Spleen (tissue), 11 donors: ENCODE measurements around the gene PRKCD. TPM values are rescaled to one million over a fixed set of nuclear protein-coding genes. Genes with fewer than 3 reads are reported as not detected.

Source experiments
- DNase-seq: peaks from one replicate; pipeline ENCODE4 v3.0.0-alpha.2; 2020
- H3K27ac ChIP-seq, 8 donors: fragments of 200-600 bp; sonication (generic) in 7 of 8; 1 replicate in 4 of 8; 2 replicates in 4 of 8; pipeline versions ENCODE4 v1.5.0 to v1.8.0; 2016 to 2021; ENCODE audit warnings: inconsistent platforms in 4 of 8, mild to moderate bottlenecking in 4 of 8, moderate library complexity in 1 of 8
- H3K27me3 ChIP-seq, 7 donors: fragments of 200-600 bp; sonication (generic) in 6 of 7; replicated peaks in 1 of 7; 1 replicate in 4 of 7; 2 replicates in 3 of 7; pipeline versions ENCODE4 v1.5.0 to v1.8.0; 2016 to 2021; ENCODE audit warnings: inconsistent platforms in 3 of 7, mild to moderate bottlenecking in 1 of 7
- H3K36me3 ChIP-seq, 6 donors: fragments of 200-600 bp; sonication (generic) in 5 of 6; 1 replicate in 4 of 6; 2 replicates in 2 of 6; pipeline versions ENCODE4 v1.5.0 to v1.8.0; 2016 to 2021; ENCODE audit warnings: inconsistent platforms in 2 of 6
- H3K4me1 ChIP-seq, 6 donors: fragments of 200-600 bp; sonication (generic) in 5 of 6; 1 replicate in 3 of 6; 2 replicates in 3 of 6; pipeline versions ENCODE4 v1.5.0 to v1.8.0; 2016 to 2021; ENCODE audit warnings: inconsistent platforms in 3 of 6
- H3K4me3 ChIP-seq, 8 donors: fragments of 200-600 bp; sonication (generic) in 7 of 8; 1 replicate in 4 of 8; 2 replicates in 4 of 8; pipeline versions ENCODE4 v1.5.0 to v1.8.0; 2016 to 2021; ENCODE audit warnings: inconsistent platforms in 4 of 8, mild to moderate bottlenecking in 4 of 8, moderate library complexity in 2 of 8
- H3K9me3 ChIP-seq, 8 donors: fragments of 200-600 bp; sonication (generic) in 7 of 8; 1 replicate in 4 of 8; 2 replicates in 4 of 8; pipeline versions ENCODE4 v1.5.0 to v1.8.0; 2016 to 2021; ENCODE audit warnings: inconsistent platforms in 4 of 8
- POLR2A ChIP-seq, 3 donors: fragments of 450-650 bp; IDR thresholded peaks; one replicate each; pipeline ENCODE4 v1.5.1; 2017; ENCODE audit warnings: antibody characterized with exemption in 3 of 3, mild to moderate bottlenecking in 1 of 3
- POLR2AphosphoS5 ChIP-seq, 3 donors: sonication (generic); formaldehyde crosslinking; IDR thresholded peaks; one replicate each; pipeline ENCODE4 v1.5.1; 2017; ENCODE audit warnings: antibody characterized with exemption in 3 of 3
- WGBS, 5 donors: extraction: QIAGEN DNeasy Blood & Tissue Kit in 3 of 5; methylation state at CpG; one replicate each; pipeline versions ENCODE4 v1.1.5 to v1.1.7; 2013 to 2018; 5-methylcytosine and 5-hydroxymethylcytosine counted together
- intact Hi-C: fragments of 100-400 bp; cut with DNase I; formaldehyde crosslinking; loops from one replicate; pipeline ENCODE4 v1.15.0; 2023; ENCODE audit warnings: low total_unique reads
- polyA plus RNA-seq, 3 donors: library from polyadenylated mRNA; stranded (reverse); fragments of 200-250 nt; gene quantifications; one replicate each; pipeline ENCODE4 v1.2.1, GENCODE V29; 2013
- total RNA-seq, 7 donors: library from RNA; depleted of rRNA in 3 of 7; stranded (reverse); fragments of >200 nt in 3 of 7; fragmentation: NEBNext Ultra II Directional in 4 of 7; extraction: Animal tissue kit (Norgen Biotek cat#: 25700) in 4 of 7; gene quantifications; one replicate each; pipeline versions ENCODE4 v1.1.0 to v1.2.1, GENCODE V29; 2016 to 2021
- TF ChIP-seq, protein P1 (sequence below), 11 experiments: fragments of 200-600 bp in 7 of 11; fragments of 450-650 bp in 4 of 11; sonication (generic) in 4 of 11; IDR thresholded peaks in 8 of 11; conservative IDR thresholded peaks in 3 of 11; 1 replicate in 7 of 11; 2 replicates in 4 of 11; pipeline versions ENCODE4 v1.4.0 to v1.8.0; 2016 to 2021; ENCODE audit warnings: antibody characterized with exemption in 11 of 11, inconsistent platforms in 4 of 11, mild to moderate bottlenecking in 1 of 11
- donor health status: healthy with polysubstance abuse.
- donor health status: DM: no; HTN: no; CAD: no; lungs with moderate emphysema.
- donor health status: DM: no; HTN: no; CAD: no.
- donor health status: Bipolar disorder and iron deficiency.
- donor health status: healthy.
- donor health status: DM: no; HTN: no; CAD: no.
- donor health status: DM: yes; HTN: yes; CAD: no.

The PRKCD gene
- total and polyA plus RNA-seq, 10 donors, result 22.2 to 100 (median 48.5) TPM

- Histone ChIP-seq H3K4me1 (peaks cover 0 to 47% (median 10%) of the 10 kb centered on the region in 6 donors), H3K27ac (peak overlapping the region in 3 of 8 donors; percentile 62 to 85 (median 74)), H3K36me3 (no peaks in the 10 kb centered on the region), H3K27me3 (no peaks in the 10 kb centered on the region), H3K4me3 (peak overlapping the region in 1 of 8 donors; percentile 6), H3K9me3 (no peaks in the 10 kb centered on the region)
- intact Hi-C loops, result no loop called here
- 44 to 70% (median 55%) methylated on average over 6 of the region's 6 CpGs for WGBS, 5 donors
- DNase-seq, result no peak
- no peak for TF ChIP-seq POLR2AphosphoS5 (IDR thresholded peaks at IDR 0.05)
Observed at GRCh38 chr3:53139906-53140846, 20.8 kb upstream of the PRKCD start.

DNA sequence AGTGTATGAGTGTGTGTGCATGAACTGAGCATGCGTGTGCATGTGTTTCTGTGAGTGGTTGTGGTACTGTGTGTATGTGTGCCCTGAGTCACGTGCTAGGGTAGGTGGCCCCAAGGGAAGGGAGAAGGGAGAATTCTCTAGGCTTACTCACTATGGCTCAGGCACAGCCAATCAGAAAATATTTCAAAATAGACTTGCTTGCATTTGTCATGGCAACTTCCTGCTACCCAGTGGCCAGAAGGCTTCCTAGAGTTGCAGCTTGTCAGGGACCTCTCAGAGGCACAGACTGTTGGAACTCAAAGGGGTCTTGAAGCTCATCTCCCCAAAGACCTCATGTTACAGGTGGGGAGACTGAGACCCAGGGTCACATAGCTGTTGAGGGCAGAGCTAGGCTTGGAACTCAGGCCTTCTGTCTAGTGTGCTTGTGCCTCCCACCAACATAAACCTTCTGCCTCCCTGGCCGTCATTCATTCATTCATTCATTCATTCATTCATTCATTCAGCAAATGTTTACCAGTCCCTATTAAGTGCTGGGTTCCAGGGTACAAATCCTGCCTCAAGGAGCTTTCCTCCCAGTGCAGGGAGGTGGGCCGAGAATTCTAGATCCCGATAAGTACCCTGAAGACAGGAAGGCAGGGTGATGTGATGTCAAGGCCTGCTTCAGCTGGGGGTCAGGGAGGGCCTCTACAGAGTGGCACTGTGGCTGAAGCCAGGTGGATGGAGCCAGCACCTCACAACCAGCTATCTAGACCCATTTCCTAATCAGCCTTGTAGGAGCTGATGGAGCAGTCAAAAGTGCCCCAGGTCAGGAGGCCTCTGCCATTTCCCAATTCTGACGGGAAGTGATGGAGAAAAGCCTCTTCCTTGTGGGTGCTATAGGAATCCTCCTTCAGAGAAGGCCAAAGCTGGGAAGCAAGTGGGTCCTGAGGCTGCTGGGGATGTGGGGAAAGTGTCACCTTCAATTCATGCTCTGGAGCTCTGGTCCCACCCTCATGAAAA is 19.9 kb upstream of the PRKCD start:
- Histone ChIP-seq H3K36me3 (no peaks in the 10 kb centered on the region), H3K4me1 (peaks cover 0 to 48% (median 10%) of the 10 kb centered on the region in 6 donors), H3K9me3 (no peaks in the 10 kb centered on the region), H3K4me3 (peak overlapping the region in 1 of 8 donors; percentile 6), H3K27me3 (no peaks in the 10 kb centered on the region), H3K27ac (peak overlapping the region in 6 of 8 donors; percentile 19 to 85 (median 64))
- TF ChIP-seq POLR2A (IDR thresholded peaks at IDR 0.05) (no peak), POLR2AphosphoS5 (IDR thresholded peaks at IDR 0.05) (no peak)
- TF ChIP-seq, protein P1, sequence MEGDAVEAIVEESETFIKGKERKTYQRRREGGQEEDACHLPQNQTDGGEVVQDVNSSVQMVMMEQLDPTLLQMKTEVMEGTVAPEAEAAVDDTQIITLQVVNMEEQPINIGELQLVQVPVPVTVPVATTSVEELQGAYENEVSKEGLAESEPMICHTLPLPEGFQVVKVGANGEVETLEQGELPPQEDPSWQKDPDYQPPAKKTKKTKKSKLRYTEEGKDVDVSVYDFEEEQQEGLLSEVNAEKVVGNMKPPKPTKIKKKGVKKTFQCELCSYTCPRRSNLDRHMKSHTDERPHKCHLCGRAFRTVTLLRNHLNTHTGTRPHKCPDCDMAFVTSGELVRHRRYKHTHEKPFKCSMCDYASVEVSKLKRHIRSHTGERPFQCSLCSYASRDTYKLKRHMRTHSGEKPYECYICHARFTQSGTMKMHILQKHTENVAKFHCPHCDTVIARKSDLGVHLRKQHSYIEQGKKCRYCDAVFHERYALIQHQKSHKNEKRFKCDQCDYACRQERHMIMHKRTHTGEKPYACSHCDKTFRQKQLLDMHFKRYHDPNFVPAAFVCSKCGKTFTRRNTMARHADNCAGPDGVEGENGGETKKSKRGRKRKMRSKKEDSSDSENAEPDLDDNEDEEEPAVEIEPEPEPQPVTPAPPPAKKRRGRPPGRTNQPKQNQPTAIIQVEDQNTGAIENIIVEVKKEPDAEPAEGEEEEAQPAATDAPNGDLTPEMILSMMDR (IDR thresholded peaks at IDR 0.05 in 8 of 11, conservative IDR thresholded peaks at IDR 0.05 in 3 of 11), result no peak
- WGBS, 5 donors, result 59 to 76% (median 70%) methylated on average over 6 of the region's 6 CpGs
- intact Hi-C loops, result no loop called here
- DNase-seq, result no peak

- intact Hi-C loops, result no loop called here
- no peaks in the 10 kb centered on the region for H3K36me3 ChIP-seq
- H3K27me3 ChIP-seq, result no peaks in the 10 kb centered on the region
- TF ChIP-seq POLR2AphosphoS5 (IDR thresholded peaks at IDR 0.05) (peak in 1 of 3 donors; percentile 34), POLR2A (IDR thresholded peaks at IDR 0.05) (no peak)
- TF ChIP-seq, protein P1 (IDR thresholded peaks at IDR 0.05 in 8 of 11, conservative IDR thresholded peaks at IDR 0.05 in 3 of 11), result no peak
- H3K27ac ChIP-seq, result peak overlapping the region in 6 of 8 donors; percentile 46 to 85 (median 58)
- peak overlapping the region in 1 of 8 donors; percentile 8 for H3K4me3 ChIP-seq
- 35 to 50% (median 41%) methylated on average over 3 of the region's 3 CpGs for WGBS, 5 donors
- DNase-seq, result peak; percentile 85
- no peaks in the 10 kb centered on the region for H3K9me3 ChIP-seq
- H3K4me1 ChIP-seq, result peaks cover 0 to 62% (median 18%) of the 10 kb centered on the region in 6 donors
Observed at GRCh38 chr3:53142986-53143385, 18.0 kb upstream of the PRKCD start.

GRCh38 chr3:53144446-53144845 is 16.6 kb upstream of the PRKCD start:
- WGBS, 5 donors, result 92 to 100% (median 94%) methylated on average over 4 of the region's 4 CpGs
- Histone ChIP-seq H3K4me3 (no peak overlapping the region), H3K27ac (no peak overlapping the region), H3K27me3 (no peaks in the 10 kb centered on the region), H3K4me1 (peaks cover 0 to 62% (median 18%) of the 10 kb centered on the region in 6 donors), H3K9me3 (no peaks in the 10 kb centered on the region), H3K36me3 (no peaks in the 10 kb centered on the region)
- TF ChIP-seq POLR2A (IDR thresholded peaks at IDR 0.05) (no peak), POLR2AphosphoS5 (IDR thresholded peaks at IDR 0.05) (no peak)
- TF ChIP-seq, protein P1 (IDR thresholded peaks at IDR 0.05 in 8 of 11, conservative IDR thresholded peaks at IDR 0.05 in 3 of 11), result no peak
- no peak for DNase-seq
- intact Hi-C loops, result no loop called here
